ENCODE data around the gene PARP11.

PARP11 gene

GRCh38 chr12:3821441-3821840 is 51.8 kb downstream of the PARP11 start:
- no peak for DNase-seq (ENCODE audit: low spot score)

GRCh38 chr12:3820122-3820521 is 53.1 kb downstream of the PARP11 start:
- no peak for DNase-seq (ENCODE audit: low spot score)

- DNase-seq (ENCODE audit: low spot score), result no peak
Measured at GRCh38 chr12:3816266-3816665, 56.9 kb downstream of the PARP11 start.

- no peak for DNase-seq (ENCODE audit: low spot score)
Measured at GRCh38 chr12:3815094-3815766, 58.0 kb downstream of the PARP11 start.

GRCh38 chr12:3810540-3810939 is 62.7 kb downstream of the PARP11 start:
- no peak for DNase-seq (ENCODE audit: low spot score)

- DNase-seq (ENCODE audit: low spot score), result no peak
Measured at GRCh38 chr12:3810016-3810370, 63.2 kb downstream of the PARP11 start.

- no peak for DNase-seq (ENCODE audit: low spot score)
Measured at GRCh38 chr12:3809357-3810015, 63.7 kb downstream of the PARP11 start.

- DNase-seq (ENCODE audit: low spot score), result no peak
Measured at GRCh38 chr12:3805077-3805476, 68.1 kb downstream of the PARP11 start.

- DNase-seq (ENCODE audit: low spot score), result no peak
Measured at GRCh38 chr12:3803865-3804472, 69.2 kb downstream of the PARP11 start.

GRCh38 chr12:3802721-3803120 is 70.5 kb downstream of the PARP11 start:
- DNase-seq (ENCODE audit: low spot score), result no peak

GRCh38 chr12:3797531-3798048 is 75.6 kb downstream of the PARP11 start:
- DNase-seq (ENCODE audit: low spot score), result no peak

- DNase-seq (ENCODE audit: low spot score), result no peak
Measured at GRCh38 chr12:3795492-3796133, 77.6 kb downstream of the PARP11 start.

GRCh38 chr12:3795066-3795465 is 78.1 kb downstream of the PARP11 start:
- DNase-seq (ENCODE audit: low spot score), result no peak

- DNase-seq (ENCODE audit: low spot score), result no peak
Measured at GRCh38 chr12:3792623-3793288, 80.4 kb downstream of the PARP11 start.

GRCh38 chr12:3791256-3791874 is 81.8 kb downstream of the PARP11 start:
- no peak for DNase-seq (ENCODE audit: low spot score)

GRCh38 chr12:3790642-3791041 is 82.6 kb downstream of the PARP11 start:
- no peak for DNase-seq (ENCODE audit: low spot score)

- no peak for DNase-seq (ENCODE audit: low spot score)
Measured at GRCh38 chr12:3789838-3790237, 83.4 kb downstream of the PARP11 start.

- no peak for DNase-seq (ENCODE audit: low spot score)
Measured at GRCh38 chr12:3777206-3777809, 95.9 kb downstream of the PARP11 start.

GRCh38 chr12:3775385-3776035 is 97.7 kb downstream of the PARP11 start:
- DNase-seq (ENCODE audit: low spot score), result no peak

- DNase-seq (ENCODE audit: low spot score), result no peak
Measured at GRCh38 chr12:3772380-3772779, 100.8 kb downstream of the PARP11 start.

- no peak for DNase-seq (ENCODE audit: low spot score)
Measured at GRCh38 chr12:3771853-3772252, 101.3 kb downstream of the PARP11 start.
